A549 (cell line): ENCODE data around the gene HBS1L. TPM values are rescaled to one million over a fixed set of nuclear protein-coding genes. Genes with fewer than 3 reads are reported as not detected.

Experiments used
- ATAC-seq, 2 experiments: fragments of 200-7000 bp in 1 of 2; fragments of >200 bp in 1 of 2; cut with Nextera tagmentation in 1 of 2; cut with Tn5 transposase in 1 of 2; 3 replicates each; pipeline versions ENCODE4 v1.8.0 to v1.9.1; 2018 to 2020; ENCODE audit warnings: mild to moderate bottlenecking in 1 of 2, moderate library complexity in 1 of 2
- CTCF ChIA-PET: fragments of 300-600 bp; sonication (Branson Sonifier 250); formaldehyde crosslinking; extraction: SDS; loops from one replicate; lab custom pipeline; 2021; ENCODE audit warnings: antibody characterized with exemption, inconsistent platforms; lab: Yijun Ruan, JAX
- POLR2A ChIA-PET: fragments of 350-600 bp; formaldehyde crosslinking; extraction: SDS; loops from one replicate; lab custom pipeline; 2021; ENCODE audit warnings: antibody characterized with exemption, inconsistent platforms; lab: Yijun Ruan, JAX
- DNase-seq, 2 experiments: peaks; one replicate each; pipeline versions ENCODE4 v3.0.0 to v3.0.0-alpha.2; 2011 to 2016; ENCODE audit warnings: low read depth in 1 of 2, low spot score in 1 of 2
- FAIRE-seq: peaks from 2 replicates; lab custom pipeline; 2011; peaks lifted over from hg19 to GRCh38; lab: Jason Lieb, UNC
- H3K27ac ChIP-seq, 2 experiments: fragments of >200 bp; sonication (Bioruptor Twin); formaldehyde crosslinking; 3 replicates each; pipeline ENCODE4 v1.5.1; 2016 to 2017
- H3K4me1 ChIP-seq: fragments of >200 bp; sonication (Bioruptor Twin); formaldehyde crosslinking; 3 replicates; pipeline ENCODE4 v1.6.1; 2016
- H3K4me2 ChIP-seq: fragments of >200 bp; sonication (Bioruptor Twin); formaldehyde crosslinking; 3 replicates; pipeline ENCODE4 v1.6.1; 2016
- H3K4me3 ChIP-seq: fragments of >200 bp; sonication (Bioruptor Twin); formaldehyde crosslinking; 3 replicates; pipeline ENCODE4 v1.5.1; 2016
- H3K9me3 ChIP-seq: fragments of >200 bp; sonication (Bioruptor Twin); formaldehyde crosslinking; 3 replicates; pipeline ENCODE4 v1.6.1; 2016
- ATOH8 ChIP-seq: fragments of 250-450 bp; sonication (Bioruptor Pico); IDR thresholded peaks from 2 replicates; pipeline ENCODE4 v1.5.0; 2020; ENCODE audit warnings: low read depth, mild to moderate bottlenecking, moderate library complexity
- BHLHE40 ChIP-seq: IDR thresholded peaks from 2 replicates; pipeline ENCODE4 v1.6.1; 2012; ENCODE audit warnings: low read depth, low read length, inconsistent platforms
- CBX2 ChIP-seq: fragments of 200-600 bp; sonication (generic); IDR thresholded peaks from 2 replicates; pipeline ENCODE4 v1.6.1; 2016; ENCODE audit warnings: low read depth, mild to moderate bottlenecking, borderline replicate concordance
- CEBPB ChIP-seq, 2 experiments: fragments of >200 bp in 1 of 2; sonication (Bioruptor Twin) in 1 of 2; formaldehyde crosslinking in 1 of 2; IDR thresholded peaks; 2 replicates each; pipeline ENCODE4 v1.6.1; 2012 to 2016
- CHD2 ChIP-seq: fragments of 150-350 bp; IDR thresholded peaks from 2 replicates; pipeline ENCODE4 v1.6.1; 2014; ENCODE audit warnings: low read length; ENCODE audit not compliant: partially characterized antibody
- ESRRA ChIP-seq: fragments of 150-350 bp; IDR thresholded peaks from 2 replicates; pipeline ENCODE4 v1.6.1; 2014; ENCODE audit warnings: mild to moderate bottlenecking, low read length, borderline replicate concordance
- FOSB ChIP-seq: fragments of 250-450 bp; sonication (Bioruptor Pico); IDR thresholded peaks from 2 replicates; pipeline ENCODE4 v1.5.0; 2020; ENCODE audit warnings: mild to moderate bottlenecking, moderate library complexity
- FOSL2 ChIP-seq, 2 experiments: fragments of 450-650 bp in 1 of 2; fragments of >200 bp in 1 of 2; sonication (Bioruptor Twin) in 1 of 2; formaldehyde crosslinking; IDR thresholded peaks; 2 replicates each; pipeline versions ENCODE4 v1.5.0 to v1.6.1; 2016 to 2020; ENCODE audit warnings: mild to moderate bottlenecking in 1 of 2, moderate library complexity in 1 of 2
- HDAC2 ChIP-seq: fragments of 200-600 bp; sonication (generic); IDR thresholded peaks from 2 replicates; pipeline ENCODE4 v1.6.1; 2016
- HMGXB4 ChIP-seq: fragments of 250-450 bp; sonication (Bioruptor Pico); IDR thresholded peaks from 2 replicates; pipeline ENCODE4 v1.5.0; 2021; ENCODE audit warnings: mild to moderate bottlenecking, moderate library complexity, borderline replicate concordance
- HOXA7 ChIP-seq: fragments of 250-450 bp; sonication (Bioruptor Pico); IDR thresholded peaks from 2 replicates; pipeline ENCODE4 v1.5.0; 2020; ENCODE audit warnings: mild to moderate bottlenecking, moderate library complexity
- HOXB13 ChIP-seq: fragments of 250-450 bp; sonication (Bioruptor Pico); IDR thresholded peaks from 2 replicates; pipeline ENCODE4 v1.5.0; 2020; ENCODE audit warnings: low read depth, mild to moderate bottlenecking, moderate library complexity
- HOXB5 ChIP-seq: fragments of 250-450 bp; sonication (Bioruptor Pico); IDR thresholded peaks from 2 replicates; pipeline ENCODE4 v1.5.0; 2020; ENCODE audit warnings: mild to moderate bottlenecking, moderate library complexity
- KDM1A ChIP-seq: fragments of 200-600 bp; sonication (generic); IDR thresholded peaks from 2 replicates; pipeline ENCODE4 v1.6.1; 2016; ENCODE audit warnings: low read depth, mild to moderate bottlenecking
- MAX ChIP-seq: IDR thresholded peaks from 2 replicates; pipeline ENCODE4 v1.6.1; 2012
- NFE2L2 ChIP-seq: fragments of 150-350 bp; conservative IDR thresholded peaks from 2 replicates; pipeline ENCODE4 v1.6.1; 2014; ENCODE audit warnings: low read length
- NPAS2 ChIP-seq: fragments of 250-450 bp; sonication (Bioruptor Pico); IDR thresholded peaks from 2 replicates; pipeline ENCODE4 v1.8.0; 2022; ENCODE audit warnings: mild to moderate bottlenecking, moderate library complexity, borderline replicate concordance
- NR3C1 ChIP-seq: fragments of >200 bp; sonication (Bioruptor Twin); formaldehyde crosslinking; IDR thresholded peaks from 3 replicates; pipeline ENCODE4 v1.6.1; 2017
- PBX3 ChIP-seq: IDR thresholded peaks from 2 replicates; pipeline ENCODE4 v1.6.1; 2012
- PHF8 ChIP-seq: fragments of 200-600 bp; sonication (generic); IDR thresholded peaks from 2 replicates; pipeline ENCODE4 v1.6.1; 2016; ENCODE audit warnings: low read depth, mild to moderate bottlenecking, antibody characterized with exemption, moderate library complexity, borderline replicate concordance
- POLR2AphosphoS2 ChIP-seq: conservative IDR thresholded peaks from 2 replicates; pipeline ENCODE4 v1.6.1; 2012; ENCODE audit warnings: low read length, improper control_type of control experiment, inconsistent platforms
- RCOR1 ChIP-seq: fragments of 150-350 bp; IDR thresholded peaks from 2 replicates; pipeline ENCODE4 v1.6.1; 2014; ENCODE audit warnings: antibody characterized with exemption, low read length, low read depth
- TP53 ChIP-seq: fragments of 250-450 bp; sonication (Bioruptor Pico); IDR thresholded peaks from 2 replicates; pipeline ENCODE4 v1.5.0; 2021; ENCODE audit warnings: mild to moderate bottlenecking, moderate library complexity
- ZFP36 ChIP-seq: fragments of 450-650 bp; IDR thresholded peaks from 2 replicates; pipeline ENCODE4 v1.6.1; 2014; ENCODE audit warnings: borderline replicate concordance; ENCODE audit not compliant: partially characterized antibody
- ZSCAN20 ChIP-seq: fragments of 250-450 bp; sonication (Bioruptor Pico); IDR thresholded peaks from 2 replicates; pipeline ENCODE4 v1.8.0; 2022; ENCODE audit warnings: mild to moderate bottlenecking, moderate library complexity
- WGBS: methylation state at CpG from one replicate; pipeline ENCODE4 v1.1.6; 2017; ENCODE audit errors: missing lambda C conversion rate; 5-methylcytosine and 5-hydroxymethylcytosine counted together
- polyA plus RNA-seq, 4 experiments: library from polyadenylated mRNA; depleted of rRNA in 3 of 4; stranded (reverse); fragments of >200 nt; fragmentation: RNase III in 1 of 4; extraction: RNeasy Plus Mini Kit Qiagen cat#74134 plus additional on column Dnase treatment in 1 of 4; gene quantifications; 2 replicates in 3 of 4; 3 replicates in 1 of 4; pipeline ENCODE4 v1.2.3, GENCODE V29; 2011 to 2017

HBS1L gene
- polyA plus RNA-seq, 2 of the 4 experiments (the other 2 are of a cell fraction), result 41.5 to 61.7 TPM

- FAIRE-seq (no peak), DNase-seq (no peak), ATAC-seq (no peak)
- ChIA-PET POLR2A (interaction anchor here (0.6 kb wide), 1 partner anchor 448 kb away, joined by 3 read pairs; no protein-coding TSS in a partner anchor), CTCF (interaction anchor here (1.0 kb wide), 1 partner anchor 91 kb away, joined by 3 read pairs; no protein-coding TSS in a partner anchor)
- no peak overlapping the region for H3K4me2 ChIP-seq
- TF ChIP-seq ZFP36, result no peak
- TF ChIP-seq HOXB5, result no peak
- no peak for TF ChIP-seq CHD2
- TF ChIP-seq POLR2AphosphoS2, result no peak
- TF ChIP-seq CBX2, result no peak
- no peak for TF ChIP-seq PHF8
- TF ChIP-seq NPAS2 (CRISPR knock-in tag), result no peak
- no peak for TF ChIP-seq ATOH8
- TF ChIP-seq FOSB (CRISPR knock-in tag), result no peak
- no peak for TF ChIP-seq ESRRA
- no peak for TF ChIP-seq BHLHE40
- no peak for TF ChIP-seq CEBPB (IDR thresholded peaks at IDR 0.05)
- TF ChIP-seq MAX, result no peak
- TF ChIP-seq HMGXB4 (CRISPR knock-in tag), result no peak
- TF ChIP-seq PBX3, result no peak
- no peak for TF ChIP-seq HOXA7 (CRISPR knock-in tag)
- no peak for TF ChIP-seq TP53 (CRISPR knock-in tag)
- TF ChIP-seq RCOR1, result no peak
- TF ChIP-seq FOSL2 (IDR thresholded peaks at IDR 0.05), result no peak
- TF ChIP-seq FOSL2 (CRISPR knock-in tag; IDR thresholded peaks at IDR 0.05), result no peak
- TF ChIP-seq ZSCAN20 (CRISPR knock-in tag), result no peak
- 0 out of 3 replicates have a peak, but pooled peaks cover 3% of the 10 kb centered on the region for H3K4me1 ChIP-seq
- no peaks in the 10 kb centered on the region for H3K9me3 ChIP-seq
- H3K27ac ChIP-seq, result no peak overlapping the region
- H3K4me3 ChIP-seq, result no peak overlapping the region
- WGBS, result 100% methylated on average over 1 of the region's 1 CpG
These were observed 55.5 kb downstream of the HBS1L start for GRCh38 chr6:134999107-134999506.

- ATAC-seq (no peak), FAIRE-seq (no peak), DNase-seq (no peak)
- H3K27ac ChIP-seq, result no peak overlapping the region
- ChIA-PET POLR2A (no interaction called here), CTCF (interaction anchor here (1.1 kb wide), 1 partner anchor 147 kb away, joined by 3 read pairs; no protein-coding TSS in a partner anchor)
- no peak overlapping the region for H3K4me3 ChIP-seq
- 0 out of 3 replicates have a peak, but pooled peaks cover under 1% of the 10 kb centered on the region for H3K4me1 ChIP-seq
- no peak for TF ChIP-seq ZFP36
- no peak for TF ChIP-seq POLR2AphosphoS2
- TF ChIP-seq PHF8, result no peak
- TF ChIP-seq KDM1A, result no peak
- no peak for TF ChIP-seq NFE2L2
- TF ChIP-seq MAX, result no peak
- no peak for TF ChIP-seq HDAC2
- no peak for TF ChIP-seq NR3C1
- TF ChIP-seq HOXB13, result no peak
- no peak overlapping the region for H3K4me2 ChIP-seq
- no peaks in the 10 kb centered on the region for H3K9me3 ChIP-seq
- 92% methylated on average over 9 of the region's 9 CpGs for WGBS
These were observed 57.3 kb downstream of the HBS1L start for GRCh38 chr6:134997133-134997995.
